ENCODE results near the gene PSENEN.

- TF ChIP-seq ZNF274 (IDR thresholded peaks at IDR 0.05; ENCODE audit: low read depth, low read length) (no peak), YY1 (IDR thresholded peaks at IDR 0.05; ENCODE audit: insufficient read depth, insufficient read length) (no peak)
These were observed 49.5 kb upstream of the PSENEN start for GRCh38 chr19:35695895-35696422.
